Loucy (cell line): ENCODE results near the gene CCDC71L.

ENCODE experiments used
- H2AFZ ChIP-seq: fragments of 200-600 bp; sonication (generic); 2 replicates; pipeline ENCODE4 v1.6.0; 2016; ENCODE audit warnings: antibody characterized with exemption, mild to moderate bottlenecking, low read length, moderate library complexity
- H3F3A ChIP-seq: fragments of 200-600 bp; 2 replicates; pipeline ENCODE4 v1.6.0; 2016; ENCODE audit warnings: antibody characterized with exemption, low read depth, mild to moderate bottlenecking
- H3K27me3 ChIP-seq: fragments of 200-600 bp; sonication (generic); 2 replicates; pipeline ENCODE4 v1.6.1; 2014; ENCODE audit warnings: low read length, mild to moderate bottlenecking; ENCODE audit not compliant: insufficient read depth, poor library complexity, severe bottlenecking
- H3K36me3 ChIP-seq: fragments of 200-600 bp; sonication (generic); 2 replicates; pipeline ENCODE4 v1.6.1; 2016; ENCODE audit warnings: low read length; ENCODE audit not compliant: insufficient read depth
- H3K4me1 ChIP-seq: fragments of 200-600 bp; sonication (generic); 2 replicates; pipeline ENCODE4 v1.5.1; 2014; ENCODE audit warnings: low read length, mild to moderate bottlenecking; ENCODE audit not compliant: insufficient read depth, poor library complexity, severe bottlenecking
- H3K4me2 ChIP-seq: fragments of 200-600 bp; sonication (generic); 2 replicates; pipeline ENCODE4 v1.6.0; 2014; ENCODE audit warnings: antibody characterized with exemption, low read length, low read depth, mild to moderate bottlenecking; ENCODE audit not compliant: poor library complexity, severe bottlenecking
- H3K4me3 ChIP-seq: fragments of 200-600 bp; sonication (generic); 2 replicates; pipeline ENCODE4 v1.5.1; 2014; ENCODE audit warnings: low read length, mild to moderate bottlenecking, mixed read lengths; ENCODE audit not compliant: poor library complexity, severe bottlenecking
- H3K79me2 ChIP-seq: fragments of 200-600 bp; sonication (generic); 2 replicates; pipeline ENCODE4 v1.6.1; 2014; ENCODE audit warnings: low read length; ENCODE audit not compliant: insufficient read depth
- H3K9ac ChIP-seq: fragments of 200-600 bp; sonication (generic); 2 replicates; pipeline ENCODE4 v1.6.0; 2014; ENCODE audit warnings: mild to moderate bottlenecking, low read depth, low read length, moderate library complexity; ENCODE audit not compliant: poor library complexity, severe bottlenecking
- H3K9me2 ChIP-seq: fragments of 200-600 bp; sonication (generic); replicated peaks from 2 replicates; pipeline ENCODE4 v1.6.1; 2016; ENCODE audit warnings: low read depth, low read length, mixed read lengths
- H3K9me3 ChIP-seq: fragments of 200-600 bp; sonication (generic); 2 replicates; pipeline ENCODE4 v1.6.1; 2014; ENCODE audit warnings: mild to moderate bottlenecking, antibody characterized with exemption, low read length, low read depth; ENCODE audit not compliant: insufficient read depth
- H4K20me1 ChIP-seq: fragments of 200-600 bp; sonication (generic); 2 replicates; pipeline ENCODE4 v1.6.0; 2014; ENCODE audit warnings: antibody characterized with exemption, low read length, mild to moderate bottlenecking; ENCODE audit not compliant: insufficient read depth, poor library complexity, severe bottlenecking
- EZH2phosphoT487 ChIP-seq: fragments of 200-600 bp; IDR thresholded peaks from 2 replicates; pipeline ENCODE4 v1.6.1; 2018; ENCODE audit warnings: antibody characterized with exemption, mild to moderate bottlenecking, moderate library complexity, borderline replicate concordance
- TF ChIP-seq, protein P1 (sequence below): fragments of 200-600 bp; sonication (generic); conservative IDR thresholded peaks from 2 replicates; pipeline ENCODE4 v1.5.1; 2014; ENCODE audit warnings: mild to moderate bottlenecking, antibody characterized with exemption, low read length

The CCDC71L gene

DNA sequence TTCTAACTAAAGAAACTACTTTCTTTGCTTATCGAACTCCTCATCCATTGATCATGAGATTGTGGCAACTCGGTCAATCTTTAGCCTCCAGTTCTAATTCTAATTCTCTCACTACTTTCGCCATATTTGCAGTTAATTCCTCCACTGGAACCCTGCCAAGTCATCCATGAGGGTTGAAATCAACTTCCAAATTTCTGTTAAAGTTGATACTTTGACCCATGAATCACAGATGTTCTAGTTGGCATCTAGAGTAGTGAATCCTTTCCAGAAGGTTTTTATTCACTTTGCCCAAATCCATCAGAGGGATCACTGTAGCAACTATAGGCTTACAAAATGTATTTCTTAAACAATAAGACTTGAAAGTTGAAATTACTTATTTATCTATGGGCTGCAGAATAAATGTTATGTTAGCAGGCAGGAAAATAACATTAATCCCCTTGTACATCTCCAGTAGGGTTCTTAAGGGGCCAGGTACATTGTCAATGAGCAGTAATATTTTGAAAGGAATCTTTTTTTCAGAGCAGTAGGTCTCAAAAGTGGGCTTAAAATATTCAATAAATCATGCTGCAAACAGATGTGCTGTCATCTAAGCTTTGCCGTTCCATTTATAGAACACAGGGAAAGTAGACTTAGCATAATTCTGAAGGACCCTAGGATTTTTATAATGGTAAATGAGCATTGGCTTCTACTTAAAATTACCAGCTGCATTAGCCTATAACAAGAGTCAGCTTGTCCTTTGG is 39.4 kb downstream of the CCDC71L start:
- Histone ChIP-seq H3K4me3 (no peak overlapping the region), H3K9ac (no peak overlapping the region), H3K4me1 (no peaks in the 10 kb centered on the region), H3K27me3 (no peaks in the 10 kb centered on the region), H3K9me2 (no peaks in the 10 kb centered on the region), H3K4me2 (no peak overlapping the region), H2AFZ (no peak overlapping the region), H3K36me3 (no peaks in the 10 kb centered on the region), H3F3A (no peaks in the 10 kb centered on the region), H3K9me3 (0 out of 2 replicates have a peak, but pooled peaks cover 2% of the 10 kb centered on the region), H4K20me1 (no peaks in the 10 kb centered on the region), H3K79me2 (no peaks in the 10 kb centered on the region)
- no peak for TF ChIP-seq EZH2phosphoT487
- TF ChIP-seq, protein P1, sequence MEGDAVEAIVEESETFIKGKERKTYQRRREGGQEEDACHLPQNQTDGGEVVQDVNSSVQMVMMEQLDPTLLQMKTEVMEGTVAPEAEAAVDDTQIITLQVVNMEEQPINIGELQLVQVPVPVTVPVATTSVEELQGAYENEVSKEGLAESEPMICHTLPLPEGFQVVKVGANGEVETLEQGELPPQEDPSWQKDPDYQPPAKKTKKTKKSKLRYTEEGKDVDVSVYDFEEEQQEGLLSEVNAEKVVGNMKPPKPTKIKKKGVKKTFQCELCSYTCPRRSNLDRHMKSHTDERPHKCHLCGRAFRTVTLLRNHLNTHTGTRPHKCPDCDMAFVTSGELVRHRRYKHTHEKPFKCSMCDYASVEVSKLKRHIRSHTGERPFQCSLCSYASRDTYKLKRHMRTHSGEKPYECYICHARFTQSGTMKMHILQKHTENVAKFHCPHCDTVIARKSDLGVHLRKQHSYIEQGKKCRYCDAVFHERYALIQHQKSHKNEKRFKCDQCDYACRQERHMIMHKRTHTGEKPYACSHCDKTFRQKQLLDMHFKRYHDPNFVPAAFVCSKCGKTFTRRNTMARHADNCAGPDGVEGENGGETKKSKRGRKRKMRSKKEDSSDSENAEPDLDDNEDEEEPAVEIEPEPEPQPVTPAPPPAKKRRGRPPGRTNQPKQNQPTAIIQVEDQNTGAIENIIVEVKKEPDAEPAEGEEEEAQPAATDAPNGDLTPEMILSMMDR, result no peak

DNA sequence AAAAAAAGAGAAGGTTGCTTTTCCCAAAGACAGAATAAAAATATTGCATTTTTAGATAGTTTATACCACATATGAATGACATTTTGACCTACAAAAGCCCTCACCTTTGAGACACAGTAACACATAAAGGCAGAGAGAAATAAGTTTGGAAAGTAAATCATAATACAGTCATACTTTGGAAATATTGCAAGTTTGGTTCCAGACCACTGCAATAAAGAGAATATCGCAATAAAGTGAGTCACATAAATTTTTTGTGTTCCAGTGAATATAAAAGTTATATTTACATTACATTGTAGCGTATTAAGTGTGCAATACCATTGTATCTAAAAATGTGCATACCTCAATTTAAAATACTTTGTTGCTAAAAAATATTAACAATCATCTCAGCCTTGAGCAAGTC is 40.3 kb downstream of the CCDC71L start:
- 0 out of 2 replicates have a peak, but pooled peaks cover 2% of the 10 kb centered on the region for H3K9me3 ChIP-seq
- H3K79me2 ChIP-seq, result no peaks in the 10 kb centered on the region
- no peaks in the 10 kb centered on the region for H3K4me1 ChIP-seq
- H2AFZ ChIP-seq, result no peak overlapping the region
- H3K4me3 ChIP-seq, result no peak overlapping the region
- no peaks in the 10 kb centered on the region for H3F3A ChIP-seq
- H3K4me2 ChIP-seq, result no peak overlapping the region
- H3K27me3 ChIP-seq, result no peaks in the 10 kb centered on the region
- H3K36me3 ChIP-seq, result no peaks in the 10 kb centered on the region
- TF ChIP-seq EZH2phosphoT487, result no peak
- TF ChIP-seq, protein P1, result no peak
- no peaks in the 10 kb centered on the region for H3K9me2 ChIP-seq
- H4K20me1 ChIP-seq, result no peaks in the 10 kb centered on the region
- no peak overlapping the region for H3K9ac ChIP-seq

DNA sequence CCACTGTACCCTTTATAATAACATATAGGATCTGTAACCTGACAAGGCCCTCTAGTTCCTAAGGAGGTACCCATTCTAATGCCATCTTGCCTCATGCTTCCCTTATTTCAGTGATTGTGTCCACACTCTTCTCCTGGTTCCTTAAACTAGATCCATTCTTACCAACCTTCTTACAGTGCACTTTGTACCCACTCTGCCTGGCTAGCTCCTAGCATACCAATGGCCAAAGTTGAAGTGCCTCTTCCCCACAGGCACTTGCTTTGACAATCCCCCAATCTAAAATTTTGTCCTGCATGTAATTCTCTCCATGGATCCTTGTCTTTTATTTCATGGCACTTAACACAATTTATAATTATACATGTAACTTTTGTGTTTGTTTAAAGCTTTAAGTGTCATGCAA is 40.9 kb downstream of the CCDC71L start:
- H3K4me2 ChIP-seq, result no peak overlapping the region
- 0 out of 2 replicates have a peak, but pooled peaks cover 2% of the 10 kb centered on the region for H3K9me3 ChIP-seq
- no peak overlapping the region for H2AFZ ChIP-seq
- H3K79me2 ChIP-seq, result no peaks in the 10 kb centered on the region
- no peaks in the 10 kb centered on the region for H3K27me3 ChIP-seq
- H3K9ac ChIP-seq, result no peak overlapping the region
- no peaks in the 10 kb centered on the region for H3F3A ChIP-seq
- no peaks in the 10 kb centered on the region for H4K20me1 ChIP-seq
- no peaks in the 10 kb centered on the region for H3K4me1 ChIP-seq
- TF ChIP-seq, protein P1, result no peak
- no peak for TF ChIP-seq EZH2phosphoT487
- no peaks in the 10 kb centered on the region for H3K9me2 ChIP-seq
- no peak overlapping the region for H3K4me3 ChIP-seq
- no peaks in the 10 kb centered on the region for H3K36me3 ChIP-seq
